Measurements from ENCODE around the gene IFNAR2. TPM values are rescaled to one million over a fixed set of nuclear protein-coding genes. Genes with fewer than 3 reads are reported as not detected.

Gene IFNAR2
- total and polyA plus RNA-seq, 10 donors, result 20.4 to 124 (median 83.0) TPM

DNA sequence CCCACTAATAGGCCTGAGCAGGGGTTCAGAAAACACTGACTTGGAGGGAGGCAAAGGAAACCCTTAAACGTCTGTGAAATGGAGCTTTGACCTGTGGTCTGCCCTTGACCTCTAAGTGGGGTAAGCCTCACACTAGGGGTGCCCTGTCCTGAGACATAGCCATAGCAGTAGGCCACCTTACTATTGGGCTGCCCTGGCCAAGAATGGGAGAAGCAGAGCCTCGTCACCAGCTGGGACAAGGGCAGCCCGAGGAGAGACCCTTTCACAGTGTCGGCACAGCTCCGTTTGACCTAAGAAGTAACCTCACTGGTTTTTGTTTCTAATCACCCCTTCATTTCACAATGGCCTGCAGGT lies 26.4 kb upstream of the IFNAR2 start:
- DNase-seq, result no peak
- no peak overlapping the region for H3K4me3 ChIP-seq
- peaks cover 12 to 89% (median 55%) of the 10 kb centered on the region in 6 donors for H3K4me1 ChIP-seq
- H3K27ac ChIP-seq, result peak overlapping the region in 4 of 8 donors; percentile 2 to 92 (median 86)
- H3K9me3 ChIP-seq, result no peaks in the 10 kb centered on the region
- no peaks in the 10 kb centered on the region for H3K36me3 ChIP-seq
- no peaks in the 10 kb centered on the region for H3K27me3 ChIP-seq (replicated peaks in 1 of 7)
- intact Hi-C loops (cut with DNase I; ENCODE audit: low total_unique reads), result loop anchor here (10.0 kb wide), 1 partner anchor 161 kb away; no protein-coding TSS in a partner anchor
- TF ChIP-seq, protein P1, sequence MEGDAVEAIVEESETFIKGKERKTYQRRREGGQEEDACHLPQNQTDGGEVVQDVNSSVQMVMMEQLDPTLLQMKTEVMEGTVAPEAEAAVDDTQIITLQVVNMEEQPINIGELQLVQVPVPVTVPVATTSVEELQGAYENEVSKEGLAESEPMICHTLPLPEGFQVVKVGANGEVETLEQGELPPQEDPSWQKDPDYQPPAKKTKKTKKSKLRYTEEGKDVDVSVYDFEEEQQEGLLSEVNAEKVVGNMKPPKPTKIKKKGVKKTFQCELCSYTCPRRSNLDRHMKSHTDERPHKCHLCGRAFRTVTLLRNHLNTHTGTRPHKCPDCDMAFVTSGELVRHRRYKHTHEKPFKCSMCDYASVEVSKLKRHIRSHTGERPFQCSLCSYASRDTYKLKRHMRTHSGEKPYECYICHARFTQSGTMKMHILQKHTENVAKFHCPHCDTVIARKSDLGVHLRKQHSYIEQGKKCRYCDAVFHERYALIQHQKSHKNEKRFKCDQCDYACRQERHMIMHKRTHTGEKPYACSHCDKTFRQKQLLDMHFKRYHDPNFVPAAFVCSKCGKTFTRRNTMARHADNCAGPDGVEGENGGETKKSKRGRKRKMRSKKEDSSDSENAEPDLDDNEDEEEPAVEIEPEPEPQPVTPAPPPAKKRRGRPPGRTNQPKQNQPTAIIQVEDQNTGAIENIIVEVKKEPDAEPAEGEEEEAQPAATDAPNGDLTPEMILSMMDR (IDR thresholded peaks at IDR 0.05 in 8 of 11, conservative IDR thresholded peaks at IDR 0.05 in 3 of 11), result no peak
- TF ChIP-seq POLR2AphosphoS5 (IDR thresholded peaks at IDR 0.05) (no peak), POLR2A (IDR thresholded peaks at IDR 0.05) (no peak)
- 65 to 87% (median 78%) methylated on average over 5 of the region's 5 CpGs for WGBS, 5 donors

DNA sequence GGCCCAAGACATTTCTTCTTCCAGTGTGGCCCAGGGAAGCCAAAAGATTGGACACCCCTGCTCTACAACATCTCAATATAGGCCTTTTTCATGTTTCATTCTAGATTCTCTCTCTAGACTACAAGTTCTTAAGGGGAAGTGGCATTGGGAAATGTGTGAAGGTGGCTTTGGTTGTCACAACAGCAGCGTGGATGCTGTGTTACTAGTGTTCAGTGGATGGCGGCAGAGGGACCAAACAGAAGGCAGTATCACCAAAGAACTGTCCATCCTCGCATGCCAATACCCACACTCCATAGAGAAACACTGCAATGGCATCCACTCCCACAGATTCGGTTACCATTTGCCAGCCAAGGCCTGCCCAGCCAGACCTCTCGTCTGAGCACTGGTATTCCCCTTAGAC lies 24.3 kb upstream of the IFNAR2 start:
- no peaks in the 10 kb centered on the region for H3K9me3 ChIP-seq
- DNase-seq, result no peak
- H3K27me3 ChIP-seq (replicated peaks in 1 of 7), result no peaks in the 10 kb centered on the region
- 57 to 82% (median 64%) methylated on average over 5 of the region's 5 CpGs for WGBS, 5 donors
- H3K36me3 ChIP-seq, result no peaks in the 10 kb centered on the region
- H3K4me3 ChIP-seq, result peak overlapping the region in 1 of 8 donors; percentile 53
- H3K27ac ChIP-seq, result peak overlapping the region; percentile 40 to 92 (median 79)
- TF ChIP-seq, protein P1 (IDR thresholded peaks at IDR 0.05 in 8 of 11, conservative IDR thresholded peaks at IDR 0.05 in 3 of 11), result peak in 4 of 11 experiments; percentile 15 to 41 (median 29)
- TF ChIP-seq POLR2AphosphoS5 (IDR thresholded peaks at IDR 0.05) (peak in 1 of 3 donors; percentile 77), POLR2A (IDR thresholded peaks at IDR 0.05) (no peak)
- intact Hi-C loops (cut with DNase I; ENCODE audit: low total_unique reads), result loop anchor here (10.0 kb wide), 1 partner anchor 159 kb away; no protein-coding TSS in a partner anchor
- peaks cover 7 to 75% (median 45%) of the 10 kb centered on the region in 6 donors for H3K4me1 ChIP-seq

DNA sequence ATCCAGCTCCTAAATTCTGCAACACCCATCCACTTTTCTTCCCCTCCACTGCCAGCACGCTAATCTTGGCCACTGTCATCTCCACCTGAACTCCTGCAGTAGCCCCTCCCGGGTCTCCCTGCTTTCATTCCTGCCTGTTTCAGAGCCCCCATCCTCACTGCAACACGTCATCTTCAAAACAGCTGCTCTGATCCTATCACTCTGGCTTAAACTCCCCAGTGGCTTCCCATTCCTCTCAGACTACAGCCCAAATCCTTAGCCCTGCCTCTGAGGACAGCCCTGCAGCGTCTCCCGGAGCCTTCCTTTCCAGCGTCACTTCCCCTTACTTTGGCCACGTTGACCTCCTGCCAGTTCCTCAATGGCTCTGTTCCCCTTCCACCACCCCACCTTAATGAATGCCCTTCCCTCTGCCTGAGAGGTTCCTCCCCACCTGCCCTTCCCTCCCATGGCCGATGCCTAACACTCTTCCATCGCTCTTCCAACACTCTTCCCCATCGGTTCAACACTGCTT lies 22.9 kb upstream of the IFNAR2 start:
- Histone ChIP-seq H3K27ac (peak overlapping the region in 7 of 8 donors; percentile 23 to 92 (median 58)), H3K27me3 (replicated peaks in 1 of 7) (no peaks in the 10 kb centered on the region), H3K4me1 (peaks cover 11 to 83% (median 51%) of the 10 kb centered on the region in 6 donors), H3K4me3 (peak overlapping the region in 1 of 8 donors; percentile 35), H3K9me3 (no peaks in the 10 kb centered on the region), H3K36me3 (no peaks in the 10 kb centered on the region)
- TF ChIP-seq, protein P1 (IDR thresholded peaks at IDR 0.05 in 8 of 11, conservative IDR thresholded peaks at IDR 0.05 in 3 of 11), result no peak
- peak in 2 of 3 donors; percentile 36 to 59 for TF ChIP-seq POLR2AphosphoS5 (IDR thresholded peaks at IDR 0.05)
- WGBS, 5 donors, result 67 to 82% (median 71%) methylated on average over 10 of the region's 10 CpGs
- intact Hi-C loops (cut with DNase I; ENCODE audit: low total_unique reads), result loop anchor here (10.0 kb wide), 1 partner anchor 158 kb away; no protein-coding TSS in a partner anchor
- peak; percentile 84 for DNase-seq

DNA sequence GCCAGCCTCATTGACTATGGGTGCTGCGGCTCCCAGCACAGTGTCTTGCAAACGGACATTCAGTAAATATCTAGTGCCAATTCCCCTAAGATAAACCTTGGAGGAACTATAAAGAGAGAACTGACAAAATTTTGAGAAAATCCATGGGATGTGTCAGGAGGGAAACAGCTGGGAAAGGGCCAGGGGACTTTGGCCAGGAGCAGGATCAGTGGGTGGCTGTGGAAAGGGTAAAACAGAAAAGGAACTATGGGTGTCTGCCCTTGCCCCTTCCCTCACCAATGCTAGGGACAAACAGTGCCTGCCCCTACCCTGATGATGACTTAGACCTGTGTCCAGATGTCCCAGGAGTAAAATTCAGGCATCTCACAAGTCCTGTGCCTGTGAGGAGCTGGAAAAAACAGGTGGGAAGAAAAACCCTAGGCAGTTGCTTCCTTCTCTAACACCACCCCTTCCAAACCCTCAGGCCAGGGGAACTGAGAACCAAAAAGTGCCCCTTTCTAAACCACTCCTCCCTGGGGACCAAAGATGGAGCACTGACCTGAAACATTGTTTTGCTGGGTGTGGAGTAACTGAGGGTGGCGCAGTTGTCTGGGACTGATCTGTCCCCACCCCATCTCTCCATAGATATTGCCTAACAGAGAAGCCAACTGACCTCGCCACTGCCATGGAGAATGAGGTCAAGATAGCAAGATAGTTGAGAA lies 22.1 kb upstream of the IFNAR2 start:
- TF ChIP-seq POLR2AphosphoS5 (IDR thresholded peaks at IDR 0.05), result peak in 1 of 3 donors; percentile 11
- TF ChIP-seq, protein P1 (IDR thresholded peaks at IDR 0.05 in 8 of 11, conservative IDR thresholded peaks at IDR 0.05 in 3 of 11), result no peak
- intact Hi-C loops (cut with DNase I; ENCODE audit: low total_unique reads), result loop anchor here (10.0 kb wide), 1 partner anchor 157 kb away; no protein-coding TSS in a partner anchor
- H3K27ac ChIP-seq, result peak overlapping the region in 5 of 8 donors; percentile 23 to 92 (median 83)
- H3K27me3 ChIP-seq (replicated peaks in 1 of 7), result no peaks in the 10 kb centered on the region
- no peaks in the 10 kb centered on the region for H3K36me3 ChIP-seq
- peak overlapping the region in 1 of 8 donors; percentile 35 for H3K4me3 ChIP-seq
- no peak for DNase-seq
- H3K4me1 ChIP-seq, result peaks cover 16 to 83% (median 59%) of the 10 kb centered on the region in 6 donors
- 61 to 88% (median 83%) methylated on average over 4 of the region's 4 CpGs for WGBS, 5 donors
- no peaks in the 10 kb centered on the region for H3K9me3 ChIP-seq

Measured in spleen (tissue), 11 donors.